Skin of body (tissue), 2 donors: ENCODE data around the gene NOS3. TPM values are rescaled to one million over a fixed set of nuclear protein-coding genes. Genes with fewer than 3 reads are reported as not detected.

ENCODE experiments used
- DNase-seq: peaks from one replicate; lab custom pipeline; 2025; lab: John Stamatoyannopoulos, UW
- total RNA-seq: library from RNA; depleted of rRNA; stranded (reverse); fragments of >200 nt; gene quantifications from one replicate; pipeline ENCODE4 v1.2.3, GENCODE V29; 2014

Gene NOS3
- total RNA-seq, 1 donor from 2014 or later, result 3.5 TPM

- DNase-seq, result no peak
Measured at GRCh38 chr7:150979713-150980390, 11.0 kb upstream of the NOS3 start.

DNA sequence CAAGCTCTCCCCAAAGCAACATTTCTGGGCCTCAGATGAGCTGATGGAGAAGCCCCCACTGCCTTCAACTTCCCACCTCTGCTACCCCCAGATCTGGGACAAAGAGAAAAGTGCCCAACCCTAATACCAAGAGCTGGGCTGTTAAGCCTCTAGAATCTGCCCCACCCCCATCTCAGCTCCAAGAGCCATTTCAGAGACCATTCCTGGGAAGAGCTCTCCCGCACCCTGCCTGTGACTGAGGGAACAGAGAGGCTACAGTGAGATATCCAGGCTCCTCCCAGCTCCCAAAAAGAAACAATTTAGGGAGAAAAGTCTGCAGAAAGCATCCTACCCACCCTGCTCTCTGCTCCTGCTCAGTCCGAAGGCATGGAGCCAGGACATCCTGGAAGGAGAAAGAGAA lies 10.2 kb upstream of the NOS3 start:
- DNase-seq, result no peak

DNA sequence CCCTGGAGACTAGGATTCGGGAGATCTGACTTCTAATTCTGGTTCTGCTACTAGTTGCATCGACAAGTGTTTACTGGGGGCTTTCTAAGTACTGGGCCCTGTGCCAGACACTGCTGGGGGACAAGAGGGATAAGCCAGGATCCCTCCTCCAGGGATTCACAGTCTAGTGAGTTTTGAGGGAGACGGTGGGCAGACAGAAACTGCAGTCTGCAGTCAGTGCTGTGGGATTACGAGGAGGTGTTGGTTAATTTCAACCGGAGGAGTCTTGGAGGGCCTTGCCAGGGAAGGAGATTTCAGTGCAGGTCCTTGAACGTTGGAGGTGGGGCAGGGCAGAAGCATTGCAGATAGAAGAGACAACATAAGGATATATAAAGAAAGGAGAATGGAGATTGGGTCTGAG lies 9.2 kb upstream of the NOS3 start:
- no peak for DNase-seq

DNA sequence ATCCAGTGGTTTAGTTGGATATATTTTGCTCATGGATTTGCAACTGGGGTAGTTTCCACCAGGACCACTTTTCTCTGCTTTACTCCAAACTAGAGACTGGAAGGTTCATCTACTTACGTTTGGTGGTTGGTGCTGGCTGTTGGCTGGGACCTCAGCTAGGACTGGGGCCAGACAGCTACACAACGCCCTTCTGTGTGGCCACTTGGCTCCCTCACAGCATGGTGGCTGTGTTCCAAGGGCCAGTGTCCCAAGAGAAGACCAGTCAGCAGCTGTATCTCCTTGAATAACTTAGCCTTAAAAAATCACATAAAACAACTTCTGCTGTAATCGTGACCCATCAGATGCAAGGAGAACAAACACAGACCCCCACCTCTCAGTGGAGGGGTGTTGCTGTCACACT lies 8.5 kb upstream of the NOS3 start:
- no peak for DNase-seq

DNA sequence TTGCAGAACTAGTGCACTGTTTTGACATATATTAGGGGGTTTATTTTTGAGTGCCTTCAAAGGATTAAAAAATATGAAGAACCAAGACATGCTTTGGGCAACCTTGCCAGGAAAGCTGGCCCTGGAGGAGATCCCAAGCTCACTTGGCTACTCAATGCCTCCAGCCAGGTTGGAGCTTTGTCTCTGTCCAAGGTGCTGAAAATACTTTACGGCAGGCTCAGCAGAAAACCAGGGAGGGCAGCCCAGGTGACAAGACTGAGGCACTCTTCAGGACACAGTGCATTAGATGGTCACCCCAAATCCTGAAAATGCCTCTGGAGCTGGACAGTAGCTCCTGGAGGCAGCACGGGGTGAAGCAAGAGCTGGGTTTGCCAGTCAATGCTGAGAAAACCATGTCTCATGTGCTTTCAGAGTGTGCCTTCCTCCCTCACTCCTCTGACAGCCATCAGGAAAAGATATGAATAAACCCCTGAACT lies 6.9 kb upstream of the NOS3 start:
- DNase-seq, result no peak

- DNase-seq, result no peak
Measured at GRCh38 chr7:150986099-150986512, 4.7 kb upstream of the NOS3 start.

- no peak for DNase-seq
Measured at GRCh38 chr7:150986556-150986955, 4.3 kb upstream of the NOS3 start.

GRCh38 chr7:150988230-150989226 lies 2.3 kb upstream of the NOS3 start:
- DNase-seq, result peak; percentile 73

DNA sequence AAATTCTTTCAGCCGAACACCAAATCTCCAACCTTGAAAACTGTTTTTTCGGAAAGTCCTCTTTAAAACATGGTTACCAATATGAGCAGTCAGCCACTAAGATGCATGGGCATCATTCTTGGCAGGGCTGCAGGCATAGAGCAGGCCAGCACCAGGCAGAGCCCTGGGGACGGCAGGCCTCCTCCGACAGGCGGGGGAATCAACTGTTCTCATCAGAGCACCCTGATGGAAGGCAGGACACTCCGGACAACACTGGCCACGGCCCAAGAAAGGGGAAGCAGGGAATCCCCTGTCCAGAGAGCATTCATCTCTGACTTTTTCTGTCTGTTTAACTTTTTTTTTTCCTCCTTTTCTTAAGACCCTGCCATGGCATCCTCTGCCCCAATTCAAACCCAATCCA lies 1.4 kb upstream of the NOS3 start:
- DNase-seq, result no peak

- no peak for DNase-seq
Measured at GRCh38 chr7:150992051-150992640, 1.3 kb downstream of the NOS3 start.

- peak; percentile 25 for DNase-seq
Measured at GRCh38 chr7:150992833-150993302, 2.1 kb downstream of the NOS3 start.

DNA sequence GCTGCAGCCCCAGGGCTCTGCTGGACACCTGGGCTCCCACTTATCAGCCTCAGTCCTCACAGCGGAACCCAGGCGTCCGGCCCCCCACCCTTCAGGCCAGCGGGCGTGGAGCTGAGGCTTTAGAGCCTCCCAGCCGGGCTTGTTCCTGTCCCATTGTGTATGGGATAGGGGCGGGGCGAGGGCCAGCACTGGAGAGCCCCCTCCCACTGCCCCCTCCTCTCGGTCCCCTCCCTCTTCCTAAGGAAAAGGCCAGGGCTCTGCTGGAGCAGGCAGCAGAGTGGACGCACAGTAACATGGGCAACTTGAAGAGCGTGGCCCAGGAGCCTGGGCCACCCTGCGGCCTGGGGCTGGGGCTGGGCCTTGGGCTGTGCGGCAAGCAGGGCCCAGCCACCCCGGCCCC lies 2.7 kb downstream of the NOS3 start:
- DNase-seq, result no peak

DNA sequence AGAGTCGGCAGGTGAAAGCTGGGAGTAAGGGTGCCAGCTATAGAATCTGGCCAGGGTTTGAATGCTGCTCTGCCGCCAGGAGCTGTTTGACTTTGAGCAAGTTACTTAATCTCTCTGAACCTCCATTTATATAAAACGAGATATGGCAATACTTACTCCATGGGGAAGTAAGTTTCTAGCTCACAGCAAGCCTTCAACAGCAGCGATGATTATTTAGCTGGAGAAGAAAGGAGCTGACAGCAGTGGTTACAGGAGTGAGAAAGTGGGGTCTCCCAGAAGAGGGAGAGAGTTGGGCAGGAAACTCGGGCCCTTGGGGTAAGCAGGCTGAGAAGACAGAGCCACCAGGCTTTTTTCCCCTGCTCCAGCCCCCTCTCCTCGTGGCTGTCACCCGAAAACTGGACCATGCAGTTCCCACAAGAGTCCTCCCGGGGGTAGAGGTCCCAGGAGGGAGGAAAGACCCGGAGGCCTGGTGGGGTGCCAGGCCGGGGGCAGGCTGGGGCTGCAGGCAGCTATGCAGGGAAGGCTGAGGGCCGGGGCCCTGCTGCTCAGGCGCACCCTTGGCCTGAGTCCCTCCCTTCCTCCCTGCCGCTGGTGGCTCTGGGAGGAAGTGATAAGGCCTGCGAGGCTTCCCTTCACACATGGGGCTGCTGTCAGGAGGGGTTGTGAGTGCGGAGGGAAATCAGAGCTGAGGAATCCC lies 3.5 kb downstream of the NOS3 start:
- DNase-seq, result no peak

DNA sequence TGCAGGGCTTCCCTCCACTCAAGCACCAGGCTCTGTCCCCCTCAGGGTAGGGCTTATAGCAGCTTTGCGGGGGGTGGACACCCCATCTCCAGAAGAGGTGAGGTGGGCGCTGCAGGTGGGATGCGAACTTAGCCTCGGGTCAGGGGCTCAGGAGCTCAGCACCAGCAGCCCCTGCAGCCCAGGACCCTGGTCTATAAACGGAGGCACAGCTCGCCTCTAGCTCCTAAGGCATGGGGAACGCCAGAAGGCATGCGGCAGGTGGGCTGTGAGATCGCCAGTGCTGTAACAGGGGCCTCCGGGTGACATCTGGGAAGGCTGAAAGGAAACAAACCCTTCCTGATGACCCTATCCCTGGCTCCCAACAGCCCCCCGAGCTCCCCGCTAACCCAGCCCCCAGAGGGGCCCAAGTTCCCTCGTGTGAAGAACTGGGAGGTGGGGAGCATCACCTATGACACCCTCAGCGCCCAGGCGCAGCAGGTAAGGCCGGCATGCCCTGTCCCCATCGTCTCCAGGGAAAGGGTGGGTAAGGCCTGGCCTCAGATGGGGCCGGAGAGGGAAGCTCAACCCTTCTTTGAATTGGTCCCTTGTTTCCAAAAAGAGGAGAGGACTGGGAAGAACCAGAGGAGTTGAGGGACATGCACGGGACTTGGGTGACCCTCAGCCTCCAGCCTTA lies 4.2 kb downstream of the NOS3 start:
- DNase-seq, result no peak

DNA sequence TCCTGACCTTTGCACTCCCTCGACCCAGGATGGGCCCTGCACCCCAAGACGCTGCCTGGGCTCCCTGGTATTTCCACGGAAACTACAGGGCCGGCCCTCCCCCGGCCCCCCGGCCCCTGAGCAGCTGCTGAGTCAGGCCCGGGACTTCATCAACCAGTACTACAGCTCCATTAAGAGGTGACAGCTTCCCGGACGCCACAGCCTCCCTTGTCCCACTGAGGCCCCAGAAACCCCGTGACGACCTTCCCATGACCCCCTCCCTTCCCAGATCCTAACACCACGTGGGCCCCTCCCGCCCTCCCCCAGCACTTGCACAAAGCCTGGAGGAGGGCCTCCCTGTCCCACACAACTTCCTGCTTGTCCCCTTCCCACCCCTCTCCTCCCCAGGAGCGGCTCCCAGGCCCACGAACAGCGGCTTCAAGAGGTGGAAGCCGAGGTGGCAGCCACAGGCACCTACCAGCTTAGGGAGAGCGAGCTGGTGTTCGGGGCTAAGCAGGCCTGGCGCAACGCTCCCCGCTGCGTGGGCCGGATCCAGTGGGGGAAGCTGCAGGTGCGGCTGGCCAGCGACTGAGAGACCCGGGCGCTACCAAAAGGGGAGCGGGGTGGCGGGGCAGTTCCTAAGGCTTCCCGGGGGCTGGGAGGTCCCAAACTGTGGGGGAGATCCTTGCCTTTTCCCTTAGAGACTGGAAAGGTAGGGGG lies 5.7 kb downstream of the NOS3 start:
- no peak for DNase-seq

- DNase-seq, result no peak
Measured at GRCh38 chr7:150997075-150997511, 6.3 kb downstream of the NOS3 start.

GRCh38 chr7:150997817-150998216 lies 7.0 kb downstream of the NOS3 start:
- no peak for DNase-seq

DNA sequence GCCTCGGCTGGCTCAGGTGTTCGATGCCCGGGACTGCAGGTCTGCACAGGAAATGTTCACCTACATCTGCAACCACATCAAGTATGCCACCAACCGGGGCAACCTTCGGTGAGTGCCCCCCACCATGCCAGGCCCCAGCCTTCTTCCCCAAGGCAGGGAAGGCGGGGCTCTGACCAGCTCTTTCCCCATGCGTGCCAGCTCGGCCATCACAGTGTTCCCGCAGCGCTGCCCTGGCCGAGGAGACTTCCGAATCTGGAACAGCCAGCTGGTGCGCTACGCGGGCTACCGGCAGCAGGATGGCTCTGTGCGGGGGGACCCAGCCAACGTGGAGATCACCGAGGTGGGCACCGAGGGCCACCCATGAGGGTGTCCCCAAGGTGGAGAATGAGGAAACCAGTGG lies 7.5 kb downstream of the NOS3 start:
- DNase-seq, result no peak

DNA sequence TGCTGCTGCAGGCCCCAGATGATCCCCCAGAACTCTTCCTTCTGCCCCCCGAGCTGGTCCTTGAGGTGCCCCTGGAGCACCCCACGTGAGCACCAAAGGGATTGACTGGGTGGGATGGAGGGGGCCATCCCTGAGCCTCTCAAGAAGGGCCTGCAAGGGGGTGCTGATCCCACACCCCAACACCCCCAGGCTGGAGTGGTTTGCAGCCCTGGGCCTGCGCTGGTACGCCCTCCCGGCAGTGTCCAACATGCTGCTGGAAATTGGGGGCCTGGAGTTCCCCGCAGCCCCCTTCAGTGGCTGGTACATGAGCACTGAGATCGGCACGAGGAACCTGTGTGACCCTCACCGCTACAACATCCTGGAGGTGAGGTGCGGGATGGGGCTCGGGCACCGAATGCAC lies 8.2 kb downstream of the NOS3 start:
- DNase-seq, result no peak
